ENCODE measurements around the gene EMX1.

The EMX1 gene

GRCh38 chr2:72926368-72926767 lies 9.0 kb downstream of the EMX1 start:
- DNase-seq, result peak; percentile 8 to 9

- DNase-seq, result peak; percentile 7 to 11
Observed at GRCh38 chr2:72926811-72927465, 9.6 kb downstream of the EMX1 start.

- peak; percentile 7 to 10 for DNase-seq
Observed at GRCh38 chr2:72927619-72928550, 10.6 kb downstream of the EMX1 start.

GRCh38 chr2:72929010-72929409 lies 11.7 kb downstream of the EMX1 start:
- no peak for DNase-seq

GRCh38 chr2:72931280-72931910 lies 14.1 kb downstream of the EMX1 start:
- peak; percentile 43 to 57 for DNase-seq

GRCh38 chr2:72932045-72932740 lies 14.9 kb downstream of the EMX1 start:
- DNase-seq, result no peak

GRCh38 chr2:72932805-72933204 lies 15.5 kb downstream of the EMX1 start:
- no peak for DNase-seq

- no peak for DNase-seq
Observed at GRCh38 chr2:72933207-72933606, 15.9 kb downstream of the EMX1 start.

- DNase-seq, result no peak
Observed at GRCh38 chr2:72933646-72934151, 16.4 kb downstream of the EMX1 start.

GRCh38 chr2:72934683-72935610 lies 17.6 kb downstream of the EMX1 start:
- DNase-seq, result no peak

- DNase-seq, result no peak
Observed at GRCh38 chr2:72935611-72935957, 18.3 kb downstream of the EMX1 start.

- DNase-seq, result no peak
Observed at GRCh38 chr2:72936660-72937355, 19.5 kb downstream of the EMX1 start.

GRCh38 chr2:72937356-72937669 lies 20.0 kb downstream of the EMX1 start:
- DNase-seq, result no peak

GRCh38 chr2:72938455-72938854 lies 21.1 kb downstream of the EMX1 start:
- DNase-seq, result no peak

GRCh38 chr2:72940361-72940760 lies 23.0 kb downstream of the EMX1 start:
- no peak for DNase-seq

- DNase-seq, result no peak
Observed at GRCh38 chr2:72940786-72941185, 23.5 kb downstream of the EMX1 start.

- no peak for DNase-seq
Observed at GRCh38 chr2:72942293-72942692, 25.0 kb downstream of the EMX1 start.

GRCh38 chr2:72942881-72943418 lies 25.6 kb downstream of the EMX1 start:
- DNase-seq, result no peak

- no peak for DNase-seq
Observed at GRCh38 chr2:72943540-72944395, 26.4 kb downstream of the EMX1 start.

All from activated T-cell treated with anti-CD3 and anti-CD28 coated beads, Interleukin-2, amount 50 U/mL, for 48 hours (primary cell).